ENCODE measurements around the gene ADORA2A.

DNA sequence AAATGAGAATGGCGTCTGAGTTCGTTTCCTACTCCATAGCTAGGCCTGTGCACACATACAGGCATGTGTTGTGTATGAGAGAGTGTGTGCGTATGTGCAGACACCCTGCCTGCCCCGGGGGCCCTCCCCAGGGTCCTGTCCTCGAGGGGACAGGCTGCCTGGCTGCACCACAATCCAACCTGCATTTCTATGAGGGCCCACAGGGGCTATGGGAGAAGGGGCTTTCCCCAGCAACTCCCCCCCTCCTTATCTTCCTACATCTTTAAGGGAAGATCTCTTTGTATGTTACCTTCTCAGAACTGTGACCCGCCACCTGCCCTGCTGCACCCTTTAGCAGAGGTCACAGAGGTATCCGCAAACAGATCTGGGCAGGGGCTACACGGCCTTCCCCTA is 14.9 kb downstream of the ADORA2A start:
- TF ChIP-seq POLR2A (IDR thresholded peaks at IDR 0.05): no peak
- TF ChIP-seq, protein P1, sequence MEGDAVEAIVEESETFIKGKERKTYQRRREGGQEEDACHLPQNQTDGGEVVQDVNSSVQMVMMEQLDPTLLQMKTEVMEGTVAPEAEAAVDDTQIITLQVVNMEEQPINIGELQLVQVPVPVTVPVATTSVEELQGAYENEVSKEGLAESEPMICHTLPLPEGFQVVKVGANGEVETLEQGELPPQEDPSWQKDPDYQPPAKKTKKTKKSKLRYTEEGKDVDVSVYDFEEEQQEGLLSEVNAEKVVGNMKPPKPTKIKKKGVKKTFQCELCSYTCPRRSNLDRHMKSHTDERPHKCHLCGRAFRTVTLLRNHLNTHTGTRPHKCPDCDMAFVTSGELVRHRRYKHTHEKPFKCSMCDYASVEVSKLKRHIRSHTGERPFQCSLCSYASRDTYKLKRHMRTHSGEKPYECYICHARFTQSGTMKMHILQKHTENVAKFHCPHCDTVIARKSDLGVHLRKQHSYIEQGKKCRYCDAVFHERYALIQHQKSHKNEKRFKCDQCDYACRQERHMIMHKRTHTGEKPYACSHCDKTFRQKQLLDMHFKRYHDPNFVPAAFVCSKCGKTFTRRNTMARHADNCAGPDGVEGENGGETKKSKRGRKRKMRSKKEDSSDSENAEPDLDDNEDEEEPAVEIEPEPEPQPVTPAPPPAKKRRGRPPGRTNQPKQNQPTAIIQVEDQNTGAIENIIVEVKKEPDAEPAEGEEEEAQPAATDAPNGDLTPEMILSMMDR (IDR thresholded peaks at IDR 0.05): no peak

All from lower leg skin (tissue), 3 donors.